Mucosa of descending colon (tissue), 3 donors: ENCODE measurements around the gene DLG2. TPM values are rescaled to one million over a fixed set of nuclear protein-coding genes. Genes with fewer than 3 reads are reported as not detected.

Experiments
- ATAC-seq: fragments of 200-7000 bp; cut with Tn5 transposase; one replicate; pipeline ENCODE4 v1.9.1; 2020; ENCODE audit warnings: mild to moderate bottlenecking, moderate library complexity
- DNase-seq, 3 donors: peaks; one replicate each; pipeline ENCODE4 v3.0.0-alpha.2; 2020
- H3K36me3 ChIP-seq: fragments of 200-600 bp; one replicate; pipeline ENCODE4 v1.8.0; 2021; ENCODE audit warnings: low read depth, mild to moderate bottlenecking
- H3K4me1 ChIP-seq: fragments of 200-600 bp; one replicate; pipeline ENCODE4 v1.8.0; 2021; ENCODE audit warnings: low read depth, mild to moderate bottlenecking
- H3K4me3 ChIP-seq: fragments of 200-600 bp; one replicate; pipeline ENCODE4 v1.8.0; 2021; ENCODE audit warnings: mild to moderate bottlenecking
- H3K9me3 ChIP-seq: fragments of 200-600 bp; one replicate; pipeline ENCODE4 v1.8.0; 2021; ENCODE audit warnings: mild to moderate bottlenecking
- CTCF ChIP-seq: fragments of 200-600 bp; IDR thresholded peaks from one replicate; pipeline ENCODE4 v1.8.0; 2022; ENCODE audit warnings: antibody characterized with exemption, mild to moderate bottlenecking
- intact Hi-C, 2 donors: fragments of 100-400 bp; cut with DNase I in 1 of 2; cut with micrococcal nuclease in 1 of 2; formaldehyde crosslinking; loops; one replicate each; pipeline versions ENCODE4 v1.11.0 to v1.11.1; 2022; cut with DNase I, micrococcal nuclease
- total RNA-seq, 3 donors: library from RNA; stranded (reverse); fragmentation: NEBNext Ultra II Directional in 2 of 3; extraction: Animal tissue kit (Norgen Biotek cat#: 25700) in 2 of 3; gene quantifications; one replicate each; pipeline versions ENCODE4 v1.2.1 to v1.2.4, GENCODE V29; 2021 to 2023
- donor health status: DM: no; HTN: no; CAD: no; lungs with moderate emphysema.
- donor health status: DM: no; HTN: no; CAD: no.
- donor health status: DM: no; HTN: yes; CAD: no.

The DLG2 gene
- total RNA-seq, 3 donors from 2014 or later: 2.1 to 11.1 (median 2.4) TPM

- intact Hi-C loops: no loop called here
- no peak for TF ChIP-seq CTCF
- Histone ChIP-seq H3K4me1 (no peaks in the 10 kb centered on the region), H3K9me3 (no peaks in the 10 kb centered on the region), H3K4me3 (no peak overlapping the region), H3K36me3 (no peaks in the 10 kb centered on the region)
- DNase-seq (no peak), ATAC-seq (no peak)
Observed at GRCh38 chr11:84211896-84212295, 1415.2 kb downstream of the DLG2 start.

- Histone ChIP-seq H3K4me3 (no peak overlapping the region), H3K9me3 (peaks cover 8% of the 10 kb centered on the region), H3K4me1 (no peaks in the 10 kb centered on the region), H3K36me3 (no peaks in the 10 kb centered on the region)
- ATAC-seq: no peak
- TF ChIP-seq CTCF: no peak
- intact Hi-C loops: no loop called here
- DNase-seq: peak in 1 of 3 donors; percentile 34
Observed at GRCh38 chr11:84194696-84195095, 1432.4 kb downstream of the DLG2 start.

GRCh38 chr11:84193706-84194105 is 1433.4 kb downstream of the DLG2 start:
- H3K36me3 ChIP-seq: no peaks in the 10 kb centered on the region
- ATAC-seq: no peak
- intact Hi-C loops: no loop called here

GRCh38 chr11:84188521-84188920 is 1438.6 kb downstream of the DLG2 start:
- DNase-seq: no peak
- intact Hi-C loops: no loop called here
- H3K9me3 ChIP-seq: no peaks in the 10 kb centered on the region
- H3K4me3 ChIP-seq: no peak overlapping the region
- no peak for ATAC-seq
- TF ChIP-seq CTCF: no peak
- no peaks in the 10 kb centered on the region for H3K4me1 ChIP-seq
- H3K36me3 ChIP-seq: no peaks in the 10 kb centered on the region

More at GRCh38 chr11:84193706-84194105, 1433.4 kb downstream of the DLG2 start:
- Histone ChIP-seq H3K4me3 (no peak overlapping the region), H3K9me3 (peaks cover 8% of the 10 kb centered on the region), H3K4me1 (no peaks in the 10 kb centered on the region)
- no peak for DNase-seq
- TF ChIP-seq CTCF: no peak

GRCh38 chr11:84173078-84173477 is 1454.1 kb downstream of the DLG2 start:
- no peak overlapping the region for H3K4me3 ChIP-seq
- H3K9me3 ChIP-seq: no peaks in the 10 kb centered on the region
- TF ChIP-seq CTCF: no peak
- ATAC-seq (no peak), DNase-seq (no peak)
- H3K36me3 ChIP-seq: no peaks in the 10 kb centered on the region
- H3K4me1 ChIP-seq: no peaks in the 10 kb centered on the region
- intact Hi-C loops: no loop called here

- no peak for TF ChIP-seq CTCF
- no peak overlapping the region for H3K4me3 ChIP-seq
- no peaks in the 10 kb centered on the region for H3K9me3 ChIP-seq
- intact Hi-C loops: no loop called here
- no peaks in the 10 kb centered on the region for H3K4me1 ChIP-seq
- no peaks in the 10 kb centered on the region for H3K36me3 ChIP-seq
- DNase-seq (no peak), ATAC-seq (no peak)
Observed at GRCh38 chr11:84165139-84165538, 1462.0 kb downstream of the DLG2 start.
